HG02759 (cell line): Measurements from ENCODE around the gene ZNF234.
"Not testable (repeated sequence)": the region's sequence is repeated elsewhere in the genome, so short reads cannot be mapped to it uniquely, and the experiment has no call there.

Experiments
- ATAC-seq: cut with Tn5 transposase; IDR thresholded peaks from one replicate; pipeline ENCODE4 v1.9.1; 2021; ENCODE audit warnings: mild to moderate bottlenecking, moderate library complexity; ENCODE audit not compliant: unreplicated experiment

Gene ZNF234

GRCh38 chr19:44176590-44176989, 35.2 kb downstream of the ZNF234 start:
- no peak for ATAC-seq

- ATAC-seq, result no peak
Measured at GRCh38 chr19:44180968-44181367, 39.6 kb downstream of the ZNF234 start.

GRCh38 chr19:44182145-44182544, 40.8 kb downstream of the ZNF234 start:
- ATAC-seq, result no peak

GRCh38 chr19:44190020-44190419, 48.7 kb downstream of the ZNF234 start:
- no peak for ATAC-seq

- no peak for ATAC-seq
Measured at GRCh38 chr19:44192127-44192526, 50.8 kb downstream of the ZNF234 start.

- ATAC-seq, result no peak
Measured at GRCh38 chr19:44196772-44197171, 55.4 kb downstream of the ZNF234 start.

- ATAC-seq, result no peak
Measured at GRCh38 chr19:44202470-44202869, 61.1 kb downstream of the ZNF234 start.

GRCh38 chr19:44202974-44203373, 61.6 kb downstream of the ZNF234 start:
- ATAC-seq, result no peak

GRCh38 chr19:44203877-44204276, 62.5 kb downstream of the ZNF234 start:
- ATAC-seq, result not testable (repeated sequence)

GRCh38 chr19:44204772-44205171, 63.4 kb downstream of the ZNF234 start:
- ATAC-seq, result no peak

- peak; percentile 97 for ATAC-seq
Measured at GRCh38 chr19:44207126-44207803, 65.9 kb downstream of the ZNF234 start.
